Uterine smooth muscle cell (primary cell): ENCODE measurements around the gene GIMAP4. TPM values are rescaled to one million over a fixed set of nuclear protein-coding genes. Genes with fewer than 3 reads are reported as not detected.

ENCODE experiments used
- total RNA-seq: library from RNA; depleted of rRNA; stranded (reverse); fragments of >200 nt; gene quantifications from 2 replicates; pipeline ENCODE4 v1.2.3, GENCODE V29; 2014

The GIMAP4 gene
- total RNA-seq: 0.44 and 0.50 TPM in 2 replicates

GRCh38 chr7:150567169-150567568 is at the start of gene GIMAP4:
GIMAP4 (plus strand) TSS chr7:150567390; CDS start chr7:150569902, 2,512 bp downstream.

Other genes with a start within 250 kb of the GIMAP4 start
- gene LRRC61, start 244.0 kb upstream of the GIMAP4 start, total RNA-seq: 1.9 and 2.2 TPM in 2 replicates
- gene ACTR3C, start 243.8 kb upstream of the GIMAP4 start, total RNA-seq: 1.00 and 1.5 TPM in 2 replicates
- 3.3 and 27.1 TPM in 2 replicates for gene RARRES2, start 225.8 kb upstream of the GIMAP4 start, total RNA-seq
- gene REPIN1, start 198.6 kb upstream of the GIMAP4 start, total RNA-seq: 55.6 and 67.2 TPM in 2 replicates
- 6.3 and 7.5 TPM in 2 replicates for gene ZNF775, start 188.1 kb upstream of the GIMAP4 start, total RNA-seq
- under 0.01 and 0.12 TPM in 2 replicates for gene GIMAP8, start 116.8 kb upstream of the GIMAP4 start, total RNA-seq
- gene GIMAP7, start 52.5 kb upstream of the GIMAP4 start, total RNA-seq: 0.11 TPM in 1 of 2 replicates, not detected in the other
- gene GIMAP6, start 65.0 kb downstream of the GIMAP4 start, total RNA-seq: 0.11 and 0.25 TPM in 2 replicates
- 0.44 and 2.9 TPM in 2 replicates for gene GIMAP2, start 118.3 kb downstream of the GIMAP4 start, total RNA-seq
- gene GIMAP1, start 149.2 kb downstream of the GIMAP4 start, total RNA-seq: under 0.01 and 0.12 TPM in 2 replicates
- gene GIMAP5, start 170.0 kb downstream of the GIMAP4 start, total RNA-seq: under 0.01 TPM in 1 of 2 replicates, not detected in the other
- gene TMEM176B, start 233.0 kb downstream of the GIMAP4 start, total RNA-seq: 0.12 TPM in 1 of 2 replicates, not detected in the other
- gene TMEM176A, start 233.4 kb downstream of the GIMAP4 start, total RNA-seq: 0.22 TPM in 1 of 2 replicates, not detected in the other